ENCODE measurements around the gene GOLGA6B.
"Not testable (repeated sequence)": the region's sequence is repeated elsewhere in the genome, so short reads cannot be mapped to it uniquely, and the experiment has no call there.

The GOLGA6B gene

DNA sequence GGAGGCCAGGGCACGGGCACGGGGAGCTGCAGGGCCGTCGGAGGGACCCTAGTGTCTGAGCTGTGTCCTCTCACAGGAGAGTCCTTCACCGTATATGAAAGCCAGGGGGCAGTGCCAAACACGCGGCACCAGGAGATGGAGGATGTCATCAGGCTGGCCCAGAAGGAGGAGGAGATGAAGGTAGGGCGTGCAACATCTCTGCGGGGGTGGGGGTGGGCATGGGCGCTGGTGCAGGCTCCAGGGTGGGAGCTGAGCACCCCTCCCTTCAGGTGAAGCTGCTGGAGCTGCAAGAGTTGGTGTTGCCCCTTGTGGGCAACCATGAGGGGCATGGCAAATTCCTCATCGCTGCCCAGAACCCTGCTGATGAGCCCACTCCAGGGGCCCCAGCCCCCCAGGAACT lies 11.2 kb downstream of the GOLGA6B start:
- not testable (repeated sequence) for DNase-seq

DNA sequence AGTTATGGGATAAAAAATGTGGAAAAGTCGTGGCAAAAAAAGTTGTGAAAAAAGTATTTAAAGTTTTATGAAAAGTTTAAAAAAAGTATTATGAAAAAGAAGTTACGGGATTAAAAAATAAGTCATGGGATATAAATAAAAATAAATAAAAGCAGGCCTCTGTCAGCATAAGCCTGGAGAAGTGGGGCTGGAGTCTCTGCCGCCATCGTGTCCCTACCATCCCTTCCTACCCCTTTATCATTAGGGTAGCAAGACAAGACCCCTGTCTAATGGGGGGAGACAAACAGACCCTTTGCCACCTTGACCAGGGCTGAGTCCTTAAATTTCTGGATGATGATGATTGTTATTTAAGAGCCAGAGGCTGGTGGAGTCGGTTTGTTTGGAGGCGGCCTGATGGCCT lies 15.3 kb downstream of the GOLGA6B start:
- not testable (repeated sequence) for DNase-seq

DNA sequence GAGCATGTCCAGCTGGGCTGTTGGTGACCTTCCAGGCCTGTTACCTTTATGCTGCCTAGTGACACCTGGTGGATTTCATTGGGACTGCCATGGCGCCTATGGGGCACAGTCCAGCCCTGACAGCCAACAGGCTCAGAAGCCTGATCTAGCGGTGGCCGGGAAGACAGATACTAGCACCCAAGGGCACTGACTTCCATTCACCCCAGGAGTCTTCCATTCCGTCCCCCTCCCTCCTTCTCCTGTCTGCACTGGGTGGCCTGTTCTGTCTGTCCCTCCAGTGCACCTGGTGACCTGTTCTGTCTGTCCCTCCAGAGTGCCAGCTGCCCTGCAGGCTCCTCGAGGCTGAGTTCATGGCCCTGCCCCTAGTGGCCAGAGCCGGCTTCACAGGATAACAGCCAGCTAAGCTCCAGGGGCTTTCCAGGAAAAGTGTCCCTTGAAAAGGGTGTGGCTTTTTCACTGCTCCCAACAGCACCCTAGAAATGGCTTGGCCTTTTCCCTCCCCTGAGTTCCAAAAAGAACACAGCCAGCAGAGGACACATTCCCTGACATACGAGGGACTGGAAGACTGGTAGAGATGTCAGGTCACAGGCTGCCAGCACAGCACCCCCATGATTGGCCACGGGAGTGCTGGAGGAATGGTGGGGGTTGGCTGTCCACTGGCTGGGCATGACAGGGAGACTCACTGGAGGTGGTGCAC lies 16.3 kb downstream of the GOLGA6B start:
- DNase-seq: not testable (repeated sequence)

DNA sequence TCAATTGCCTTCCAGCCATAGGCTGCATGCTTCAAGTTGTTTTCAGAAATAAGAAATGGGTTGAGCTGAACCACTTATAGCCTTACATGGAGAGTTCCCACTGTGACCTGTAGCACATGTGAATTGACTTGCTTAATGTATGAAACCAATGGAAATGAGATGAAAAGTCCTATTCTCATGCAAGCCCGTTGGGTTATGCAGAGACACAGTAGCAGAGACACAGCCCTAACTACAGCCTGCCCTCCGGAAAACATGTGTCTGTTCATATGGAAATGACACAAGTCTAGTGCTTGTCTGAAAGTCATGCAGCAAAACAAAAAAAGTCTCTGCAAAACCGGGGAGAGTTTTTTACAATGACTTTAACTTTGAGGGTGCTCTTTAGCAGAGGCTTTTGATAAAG lies 17.0 kb downstream of the GOLGA6B start:
- DNase-seq: no peak

DNA sequence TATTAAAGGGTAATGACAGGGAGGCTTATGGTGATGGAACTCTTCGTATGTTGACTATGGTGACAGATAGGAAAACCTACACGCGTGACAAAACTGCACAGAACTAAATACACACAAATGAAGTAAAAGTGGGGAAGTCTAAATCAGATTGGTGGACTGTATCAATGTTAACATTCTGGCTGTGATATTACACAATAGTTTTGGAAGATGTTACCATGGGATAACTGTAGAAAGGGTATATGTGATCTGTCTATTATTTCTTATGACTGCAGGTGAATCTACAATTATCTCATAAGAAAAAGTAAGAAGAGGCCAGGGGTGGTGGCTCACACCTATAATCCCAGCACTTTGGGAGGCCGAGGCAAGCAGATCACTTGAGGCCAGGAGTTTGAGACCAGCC lies 22.3 kb downstream of the GOLGA6B start:
- no peak for DNase-seq

DNA sequence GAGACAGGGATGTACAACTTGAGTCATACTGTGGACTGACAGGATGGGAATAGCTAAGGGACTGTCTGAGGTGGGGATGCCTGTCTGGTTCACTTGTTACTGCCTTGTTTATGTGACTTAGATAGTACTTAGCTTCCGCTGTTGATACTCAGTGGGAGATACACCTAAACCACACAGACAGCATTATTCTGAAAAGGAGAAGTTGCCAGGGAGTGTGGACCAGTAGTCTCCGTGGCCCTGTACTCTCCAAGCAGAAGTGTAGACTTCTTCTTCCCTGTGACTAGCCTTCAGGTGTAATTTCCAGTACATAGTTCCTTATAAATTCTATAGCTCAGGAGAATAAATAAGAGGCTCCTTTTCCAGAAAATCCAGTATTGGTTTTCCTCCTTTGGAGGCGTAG lies 26.4 kb downstream of the GOLGA6B start:
- DNase-seq: no peak

DNA sequence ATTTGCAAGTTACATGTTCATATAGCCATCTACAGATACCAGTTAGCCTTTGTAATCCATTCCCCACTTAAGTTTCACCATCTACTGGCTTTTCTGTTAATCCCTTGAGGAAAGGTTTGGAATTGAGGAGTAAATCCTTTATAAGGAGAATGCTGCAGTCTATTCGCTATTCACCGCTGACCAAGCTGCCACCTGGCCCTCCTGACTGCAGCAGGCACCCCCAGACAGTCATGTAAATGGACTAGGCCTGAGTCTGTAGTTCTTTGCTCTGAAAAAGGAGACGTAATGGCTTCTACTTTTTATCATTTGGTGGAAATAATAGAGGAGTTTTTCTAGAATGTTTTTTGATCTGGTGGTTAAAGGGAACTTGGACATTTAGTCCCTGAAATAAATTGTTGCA lies 28.3 kb downstream of the GOLGA6B start:
- no peak for DNase-seq

DNA sequence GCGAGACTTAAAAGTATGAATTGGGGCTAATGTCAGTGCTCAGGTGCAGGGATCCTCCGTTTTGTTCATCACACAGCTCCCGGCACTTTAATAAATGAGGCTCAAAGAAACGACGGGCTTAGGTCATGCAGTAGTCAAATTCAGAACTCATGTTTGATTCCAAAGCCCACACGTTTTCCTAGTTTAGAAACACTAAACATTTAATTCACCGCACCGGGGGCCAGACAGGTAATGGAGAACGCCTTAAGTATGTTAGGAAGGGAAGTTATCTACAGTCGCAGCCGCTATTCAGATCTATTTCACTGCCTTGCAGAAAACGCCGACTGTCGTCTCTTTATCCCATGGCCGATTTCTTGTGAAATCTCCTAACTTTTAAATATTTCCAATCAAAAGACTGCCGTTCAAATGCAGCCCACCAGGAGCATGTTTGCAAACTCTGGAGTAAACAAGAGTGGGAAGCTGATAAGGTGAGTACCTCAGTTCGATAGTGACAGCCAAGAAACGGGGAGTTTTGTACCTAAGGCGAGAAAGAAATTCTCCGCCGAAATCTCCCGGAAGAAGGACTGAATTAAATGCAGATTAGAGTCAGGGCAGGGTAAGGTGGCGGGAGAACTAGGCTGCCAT lies 30.9 kb downstream of the GOLGA6B start:
- DNase-seq: no peak

DNA sequence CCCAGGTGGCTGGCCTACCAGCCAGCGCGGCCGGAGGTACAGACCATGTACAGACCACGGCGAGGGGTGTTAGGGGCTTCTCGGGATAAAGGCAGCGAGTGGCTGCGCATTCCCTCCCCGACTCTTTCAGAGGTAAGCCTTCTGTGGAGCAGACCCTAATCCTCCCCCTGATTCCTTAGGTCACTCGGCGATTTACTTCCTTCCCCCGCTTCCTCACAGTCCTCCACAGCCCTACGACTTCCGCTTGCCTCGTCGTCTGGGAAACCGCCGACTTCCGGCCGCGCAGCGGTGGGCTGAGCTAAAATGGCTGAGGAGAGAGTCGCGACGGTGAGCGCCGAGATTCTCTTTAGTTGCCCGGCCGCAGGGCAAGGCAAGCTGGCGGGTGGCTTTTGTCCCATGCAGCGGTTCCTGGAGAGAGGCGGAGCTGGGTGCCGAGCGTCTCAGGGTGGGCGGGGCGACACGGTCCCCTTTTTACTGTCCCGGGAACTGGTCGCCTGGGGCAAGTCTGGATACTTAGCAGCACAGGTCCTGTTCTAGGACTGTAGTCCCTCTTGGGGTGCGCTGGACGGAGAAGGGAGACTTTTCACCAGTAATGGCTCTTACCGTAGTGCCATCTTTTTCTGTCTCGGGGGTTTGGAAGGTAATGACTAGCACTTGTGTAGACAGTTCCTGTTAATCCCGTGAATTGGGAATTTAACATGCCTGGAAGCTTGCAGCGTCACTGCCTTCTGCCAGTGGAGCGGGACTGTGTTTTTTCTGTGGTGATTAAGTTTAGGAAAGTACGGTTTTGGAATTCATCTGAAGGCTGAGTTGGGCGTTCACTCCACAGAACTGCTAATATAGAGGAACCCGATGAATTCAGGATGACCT lies 31.7 kb downstream of the GOLGA6B start, which contains the start of the genes BBS4 and HIGD2B:
Gene BBS4 (plus strand): TSS at position 283 of the 870 bp plus-strand sequence. CDS start 21 bp downstream, at position 304.
Gene HIGD2B (minus strand): TSS at position 258 of the 870 bp plus-strand sequence. CDS start 9,808 bp downstream, outside the sequence.
- DNase-seq: no peak

DNA sequence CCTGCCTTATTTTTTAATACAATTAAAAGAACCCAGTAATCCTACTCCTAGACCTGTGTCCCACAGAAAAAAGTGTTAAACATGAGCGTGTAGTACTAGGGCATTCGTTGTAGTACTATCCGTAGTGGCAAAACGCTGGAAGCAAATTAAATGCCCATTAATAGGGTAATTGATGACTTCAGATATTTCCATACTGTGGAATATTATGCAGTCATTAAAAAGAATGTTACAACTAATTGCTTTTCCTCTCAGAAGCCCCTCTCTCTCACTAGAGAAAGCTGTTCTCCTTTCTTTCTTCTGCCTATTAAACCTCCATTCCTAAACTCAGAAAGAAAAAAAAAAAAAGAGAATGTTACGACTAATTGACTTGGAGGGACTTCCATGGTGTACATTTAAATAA lies 34.2 kb downstream of the GOLGA6B start:
- no peak for DNase-seq

DNA sequence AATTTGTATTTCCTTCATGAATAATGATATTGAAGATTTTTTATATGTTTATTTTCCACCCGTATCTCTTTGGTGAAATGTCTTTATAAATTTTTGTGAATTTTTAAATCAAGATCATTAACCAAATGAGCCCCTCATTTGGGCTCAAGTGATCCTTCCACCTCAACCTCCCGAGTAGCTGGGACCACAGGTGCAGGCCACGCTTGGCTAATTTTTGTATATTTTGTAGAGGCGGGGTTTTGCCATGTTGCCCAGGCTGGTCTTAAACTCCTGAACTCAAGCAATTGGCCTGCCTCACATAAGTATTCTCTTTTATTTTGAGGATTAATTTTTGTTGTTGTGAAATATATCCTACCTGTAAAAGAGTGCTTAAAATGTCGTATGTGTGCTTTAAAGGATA lies 36.4 kb downstream of the GOLGA6B start:
- no peak for DNase-seq

DNA sequence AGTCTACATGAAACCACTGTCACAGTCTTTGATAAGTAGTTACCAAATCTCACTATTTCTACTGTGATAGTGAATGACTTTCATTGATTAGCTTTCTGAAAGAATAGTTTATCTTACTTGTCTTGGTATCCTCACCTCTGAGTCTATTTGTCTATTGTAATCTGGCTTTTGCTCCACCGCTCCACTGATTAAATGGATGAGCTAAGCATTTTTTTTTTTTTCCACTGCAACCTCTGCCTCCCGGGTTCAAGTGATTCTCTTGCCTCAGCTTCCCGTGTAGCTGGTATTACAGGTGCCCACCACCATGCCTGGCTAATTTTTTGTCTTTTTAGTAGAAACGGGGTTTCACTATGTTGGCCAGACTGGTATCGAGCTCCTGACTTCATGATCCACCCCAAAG lies 44.4 kb downstream of the GOLGA6B start:
- no peak for DNase-seq

DNA sequence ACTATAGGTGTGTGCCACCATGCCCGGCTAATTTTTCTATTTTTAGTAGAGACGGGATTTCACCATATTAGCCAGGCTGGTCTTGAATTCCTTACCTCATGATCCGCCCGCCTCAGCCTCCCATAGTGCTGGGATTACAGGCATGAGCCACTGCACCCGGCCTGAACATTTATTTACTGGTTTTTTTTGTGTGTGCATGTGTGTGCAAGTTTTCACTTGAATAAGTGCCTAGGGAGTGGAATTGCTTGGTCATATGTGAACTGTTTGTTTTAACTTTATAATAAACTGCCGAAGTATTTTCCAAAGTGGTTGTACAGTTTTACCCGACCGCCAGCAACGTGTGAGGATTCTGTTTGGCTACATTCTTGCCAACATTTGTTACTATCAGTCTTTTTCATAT lies 45.6 kb downstream of the GOLGA6B start:
- no peak for DNase-seq

DNA sequence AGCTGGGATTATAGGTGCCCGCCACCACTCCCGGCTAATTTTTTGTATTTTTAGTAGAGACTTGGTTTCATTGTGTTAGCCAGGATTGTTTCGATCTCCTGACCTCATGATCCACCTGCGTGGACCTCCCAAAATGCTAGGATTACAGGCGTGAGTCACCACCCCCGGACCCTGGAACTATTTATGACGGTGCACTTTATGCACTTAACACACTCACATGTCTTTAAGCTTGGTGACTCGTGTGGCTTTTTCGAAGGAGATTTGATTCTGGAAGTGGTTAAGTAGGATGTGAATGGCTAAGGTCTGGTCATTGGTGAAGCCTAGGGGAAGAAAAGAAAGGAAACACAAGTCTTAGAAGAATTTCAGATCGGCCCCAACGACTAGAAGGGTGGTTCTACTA lies 51.8 kb downstream of the GOLGA6B start:
- no peak for DNase-seq

DNA sequence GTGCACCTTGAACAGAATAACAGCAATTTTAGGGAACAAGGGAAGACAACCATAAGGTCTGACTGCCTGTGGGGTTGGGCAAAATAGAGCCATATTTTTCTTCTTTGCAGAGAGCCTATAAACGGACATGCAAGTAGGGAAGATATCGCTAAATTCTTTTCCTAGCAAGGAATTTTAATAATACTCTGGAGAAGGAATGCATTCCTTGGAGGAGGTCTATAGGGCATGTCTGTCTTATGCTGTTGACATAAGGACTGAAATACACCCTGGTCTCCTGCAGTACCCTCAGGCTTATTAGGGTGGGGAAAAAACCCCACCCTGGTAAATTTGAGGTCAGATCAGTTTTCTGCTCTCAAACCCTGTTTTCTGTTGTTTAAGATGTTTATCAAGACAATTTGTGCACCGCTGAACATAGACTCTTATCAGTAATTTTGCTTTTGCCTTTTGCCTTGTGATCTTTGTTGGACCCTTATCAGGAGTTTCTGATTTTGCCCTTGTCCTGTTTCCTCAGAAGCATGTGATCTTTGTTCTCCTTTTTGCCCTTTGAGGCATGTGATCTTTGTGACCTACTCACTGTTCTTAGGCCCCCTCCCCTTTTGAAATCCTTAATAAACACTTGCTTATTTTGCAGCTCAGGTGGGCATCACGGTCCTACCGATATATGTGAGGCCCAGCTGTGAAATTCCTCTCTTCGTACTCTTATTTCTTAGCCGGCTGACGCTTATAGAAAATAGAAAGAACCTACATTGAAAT lies 54.2 kb downstream of the GOLGA6B start:
- not testable (repeated sequence) for DNase-seq

Data from DMS 273 treated with DMSO at 0.1 percent for 48 hours (cell line).